WTC11 (cell line): ENCODE results near the gene RANBP10. TPM values are rescaled to one million over a fixed set of nuclear protein-coding genes. Genes with fewer than 3 reads are reported as not detected.

Experiments used
- ATF1 ChIP-seq: sonication (generic); formaldehyde crosslinking; IDR thresholded peaks from 2 replicates; pipeline ENCODE4 v1.8.1; 2023; ENCODE audit warnings: mild to moderate bottlenecking, moderate library complexity, missing genetic modification reagents
- CREM ChIP-seq: sonication (generic); formaldehyde crosslinking; IDR thresholded peaks from 2 replicates; pipeline ENCODE4 v1.8.1; 2022; ENCODE audit warnings: mild to moderate bottlenecking, missing genetic modification reagents, moderate library complexity
- E2F4 ChIP-seq: sonication (generic); formaldehyde crosslinking; IDR thresholded peaks from 2 replicates; pipeline ENCODE4 v1.8.1; 2022; ENCODE audit warnings: low read depth, mild to moderate bottlenecking, moderate library complexity, missing genetic modification reagents, borderline replicate concordance
- FOXP1 ChIP-seq: sonication (generic); formaldehyde crosslinking; IDR thresholded peaks from 2 replicates; pipeline ENCODE4 v1.8.0; 2022; ENCODE audit warnings: missing genetic modification reagents, mild to moderate bottlenecking, moderate library complexity, borderline replicate concordance
- FOXP4 ChIP-seq: sonication (generic); formaldehyde crosslinking; IDR thresholded peaks from 2 replicates; pipeline ENCODE4 v1.8.0; 2022; ENCODE audit warnings: mild to moderate bottlenecking, missing genetic modification reagents
- GTF2I ChIP-seq: fragments of 250-450 bp; sonication (Bioruptor Pico); conservative IDR thresholded peaks from 2 replicates; pipeline ENCODE4 v1.4.0; 2021; ENCODE audit warnings: mild to moderate bottlenecking
- MYBL2 ChIP-seq: sonication (generic); formaldehyde crosslinking; IDR thresholded peaks from 2 replicates; pipeline ENCODE4 v1.8.1; 2023; ENCODE audit warnings: mild to moderate bottlenecking, moderate library complexity, missing genetic modification reagents
- NFATC4 ChIP-seq: fragments of 250-450 bp; sonication (Bioruptor Pico); IDR thresholded peaks from 2 replicates; pipeline ENCODE4 v1.9.0; 2021; ENCODE audit warnings: mild to moderate bottlenecking
- NR1H2 ChIP-seq: sonication (generic); formaldehyde crosslinking; IDR thresholded peaks from 2 replicates; pipeline ENCODE4 v1.9.0; 2021; ENCODE audit warnings: mild to moderate bottlenecking, moderate library complexity, missing genetic modification reagents
- OVOL2 ChIP-seq: fragments of 250-450 bp; sonication (Bioruptor Pico); IDR thresholded peaks from 2 replicates; pipeline ENCODE4 v1.9.0; 2021; ENCODE audit warnings: mild to moderate bottlenecking, borderline replicate concordance
- RORB ChIP-seq: fragments of 250-450 bp; sonication (Bioruptor Pico); IDR thresholded peaks from 2 replicates; pipeline ENCODE4 v1.9.0; 2021; ENCODE audit warnings: mild to moderate bottlenecking
- SOX15 ChIP-seq: fragments of 250-450 bp; sonication (Bioruptor Pico); IDR thresholded peaks from 2 replicates; pipeline ENCODE4 v1.9.0; 2021; ENCODE audit warnings: mild to moderate bottlenecking
- STAT6 ChIP-seq: sonication (generic); formaldehyde crosslinking; conservative IDR thresholded peaks from 2 replicates; pipeline ENCODE4 v1.8.1; 2023; ENCODE audit warnings: mild to moderate bottlenecking, low read depth, missing genetic modification reagents, moderate library complexity
- TEAD4 ChIP-seq: sonication (generic); formaldehyde crosslinking; IDR thresholded peaks from 2 replicates; pipeline ENCODE4 v1.8.0; 2022; ENCODE audit warnings: mild to moderate bottlenecking, missing genetic modification reagents
- ZNF232 ChIP-seq: sonication (generic); formaldehyde crosslinking; IDR thresholded peaks from 2 replicates; pipeline ENCODE4 v1.8.0; 2022; ENCODE audit warnings: mild to moderate bottlenecking, missing genetic modification reagents
- ZNF281 ChIP-seq: sonication (generic); formaldehyde crosslinking; IDR thresholded peaks from 2 replicates; pipeline ENCODE4 v1.8.0; 2023; ENCODE audit warnings: mild to moderate bottlenecking, missing genetic modification reagents
- ZNF512 ChIP-seq: sonication (generic); formaldehyde crosslinking; IDR thresholded peaks from 2 replicates; pipeline ENCODE4 v1.8.1; 2022; ENCODE audit warnings: missing genetic modification reagents, borderline replicate concordance
- ZSCAN18 ChIP-seq: fragments of 250-450 bp; sonication (Bioruptor Pico); IDR thresholded peaks from 2 replicates; pipeline ENCODE4 v2.1.2; 2022; ENCODE audit warnings: mild to moderate bottlenecking, moderate library complexity
- total RNA-seq: library from RNA; stranded (reverse); gene quantifications from 3 replicates; pipeline ENCODE4 v1.2.3, GENCODE V29; 2021
- TF ChIP-seq, protein P1 (sequence below): sonication (generic); formaldehyde crosslinking; IDR thresholded peaks from 2 replicates; pipeline ENCODE4 v1.8.0; 2022; ENCODE audit warnings: mild to moderate bottlenecking, missing genetic modification reagents
- TF ChIP-seq, protein P2 (sequence below): sonication (generic); formaldehyde crosslinking; IDR thresholded peaks from 2 replicates; pipeline ENCODE4 v1.8.1; 2023; ENCODE audit warnings: mild to moderate bottlenecking, moderate library complexity, missing genetic modification reagents
- TF ChIP-seq, protein P3 (sequence below): sonication (generic); formaldehyde crosslinking; IDR thresholded peaks from 2 replicates; pipeline ENCODE4 v1.8.1; 2023; ENCODE audit warnings: mild to moderate bottlenecking, missing genetic modification reagents

Gene RANBP10
- total RNA-seq, 1 experiment from 2014 or later, result 14.0 TPM

GRCh38 chr16:67841816-67842508 is 35.6 kb upstream of the RANBP10 start, which contains the start of gene THAP11 (continued):
- TF ChIP-seq, protein P1, sequence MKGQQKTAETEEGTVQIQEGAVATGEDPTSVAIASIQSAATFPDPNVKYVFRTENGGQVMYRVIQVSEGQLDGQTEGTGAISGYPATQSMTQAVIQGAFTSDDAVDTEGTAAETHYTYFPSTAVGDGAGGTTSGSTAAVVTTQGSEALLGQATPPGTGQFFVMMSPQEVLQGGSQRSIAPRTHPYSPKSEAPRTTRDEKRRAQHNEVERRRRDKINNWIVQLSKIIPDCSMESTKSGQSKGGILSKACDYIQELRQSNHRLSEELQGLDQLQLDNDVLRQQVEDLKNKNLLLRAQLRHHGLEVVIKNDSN (CRISPR knock-in tag), result no peak
- TF ChIP-seq RORB (CRISPR knock-in tag), result no peak
- TF ChIP-seq TEAD4 (CRISPR knock-in tag), result no peak
- TF ChIP-seq ZNF512 (CRISPR knock-in tag), result no peak
- TF ChIP-seq SOX15 (CRISPR knock-in tag), result no peak
- TF ChIP-seq, protein P2, sequence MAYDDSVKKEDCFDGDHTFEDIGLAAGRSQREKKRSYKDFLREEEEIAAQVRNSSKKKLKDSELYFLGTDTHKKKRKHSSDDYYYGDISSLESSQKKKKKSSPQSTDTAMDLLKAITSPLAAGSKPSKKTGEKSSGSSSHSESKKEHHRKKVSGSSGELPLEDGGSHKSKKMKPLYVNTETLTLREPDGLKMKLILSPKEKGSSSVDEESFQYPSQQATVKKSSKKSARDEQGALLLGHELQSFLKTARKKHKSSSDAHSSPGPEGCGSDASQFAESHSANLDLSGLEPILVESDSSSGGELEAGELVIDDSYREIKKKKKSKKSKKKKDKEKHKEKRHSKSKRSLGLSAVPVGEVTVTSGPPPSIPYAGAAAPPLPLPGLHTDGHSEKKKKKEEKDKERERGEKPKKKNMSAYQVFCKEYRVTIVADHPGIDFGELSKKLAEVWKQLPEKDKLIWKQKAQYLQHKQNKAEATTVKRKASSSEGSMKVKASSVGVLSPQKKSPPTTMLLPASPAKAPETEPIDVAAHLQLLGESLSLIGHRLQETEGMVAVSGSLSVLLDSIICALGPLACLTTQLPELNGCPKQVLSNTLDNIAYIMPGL, result peak; percentile 36; the same call in 1 of the 2 replicates
- no peak for TF ChIP-seq OVOL2 (CRISPR knock-in tag)
- no peak for TF ChIP-seq ZNF281 (CRISPR knock-in tag)
- no peak for TF ChIP-seq ATF1 (CRISPR knock-in tag)
- no peak for TF ChIP-seq NR1H2 (CRISPR knock-in tag)
- TF ChIP-seq FOXP1 (CRISPR knock-in tag), result peak; percentile 10; the same call in 1 of the 2 replicates
- TF ChIP-seq ZSCAN18 (CRISPR knock-in tag), result no peak
- TF ChIP-seq, protein P3, sequence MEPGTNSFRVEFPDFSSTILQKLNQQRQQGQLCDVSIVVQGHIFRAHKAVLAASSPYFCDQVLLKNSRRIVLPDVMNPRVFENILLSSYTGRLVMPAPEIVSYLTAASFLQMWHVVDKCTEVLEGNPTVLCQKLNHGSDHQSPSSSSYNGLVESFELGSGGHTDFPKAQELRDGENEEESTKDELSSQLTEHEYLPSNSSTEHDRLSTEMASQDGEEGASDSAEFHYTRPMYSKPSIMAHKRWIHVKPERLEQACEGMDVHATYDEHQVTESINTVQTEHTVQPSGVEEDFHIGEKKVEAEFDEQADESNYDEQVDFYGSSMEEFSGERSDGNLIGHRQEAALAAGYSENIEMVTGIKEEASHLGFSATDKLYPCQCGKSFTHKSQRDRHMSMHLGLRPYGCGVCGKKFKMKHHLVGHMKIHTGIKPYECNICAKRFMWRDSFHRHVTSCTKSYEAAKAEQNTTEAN (CRISPR knock-in tag), result no peak
- no peak for TF ChIP-seq FOXP4 (CRISPR knock-in tag)
- TF ChIP-seq NFATC4 (CRISPR knock-in tag), result no peak
- TF ChIP-seq STAT6 (CRISPR knock-in tag), result no peak
- TF ChIP-seq CREM (CRISPR knock-in tag), result no peak; the same call in 1 of the 2 replicates
- no peak for TF ChIP-seq GTF2I (CRISPR knock-in tag)
- no peak; the same call in 1 of the 2 replicates for TF ChIP-seq MYBL2 (CRISPR knock-in tag)
- TF ChIP-seq E2F4 (CRISPR knock-in tag), result no peak
- TF ChIP-seq ZNF232 (CRISPR knock-in tag), result no peak
